ENCODE results near the gene HELQ.

The HELQ gene

GRCh38 chr4:83369831-83370639 lies 85.6 kb downstream of the HELQ start:
- no peak for DNase-seq (ENCODE audit: low read depth)

GRCh38 chr4:83364312-83364711 lies 91.3 kb downstream of the HELQ start:
- no peak for DNase-seq (ENCODE audit: low read depth)

- DNase-seq (ENCODE audit: low read depth) = no peak
These were observed 92.9 kb downstream of the HELQ start for GRCh38 chr4:83362492-83363329.

- no peak for DNase-seq (ENCODE audit: low read depth)
These were observed 94.1 kb downstream of the HELQ start for GRCh38 chr4:83361416-83362103.

- DNase-seq (ENCODE audit: low read depth) = no peak
These were observed 95.6 kb downstream of the HELQ start for GRCh38 chr4:83360018-83360417.

- peak; percentile 45 for DNase-seq (ENCODE audit: low read depth)
These were observed 97.2 kb downstream of the HELQ start for GRCh38 chr4:83358410-83358809.
